Mucosa of descending colon (tissue), 3 donors: ENCODE measurements around the gene PPID. TPM values are rescaled to one million over a fixed set of nuclear protein-coding genes. Genes with fewer than 3 reads are reported as not detected.
"Not testable (repeated sequence)": the region's sequence is repeated elsewhere in the genome, so short reads cannot be mapped to it uniquely, and the experiment has no call there.

Source experiments
- ATAC-seq: fragments of 200-7000 bp; cut with Tn5 transposase; one replicate; pipeline ENCODE4 v1.9.1; 2020; ENCODE audit warnings: mild to moderate bottlenecking, moderate library complexity
- DNase-seq, 3 donors: peaks; one replicate each; pipeline ENCODE4 v3.0.0-alpha.2; 2020
- H3K36me3 ChIP-seq: fragments of 200-600 bp; one replicate; pipeline ENCODE4 v1.8.0; 2021; ENCODE audit warnings: low read depth, mild to moderate bottlenecking
- H3K4me1 ChIP-seq: fragments of 200-600 bp; one replicate; pipeline ENCODE4 v1.8.0; 2021; ENCODE audit warnings: low read depth, mild to moderate bottlenecking
- H3K4me3 ChIP-seq: fragments of 200-600 bp; one replicate; pipeline ENCODE4 v1.8.0; 2021; ENCODE audit warnings: mild to moderate bottlenecking
- H3K9me3 ChIP-seq: fragments of 200-600 bp; one replicate; pipeline ENCODE4 v1.8.0; 2021; ENCODE audit warnings: mild to moderate bottlenecking
- intact Hi-C, 2 donors: fragments of 100-400 bp; cut with DNase I in 1 of 2; cut with micrococcal nuclease in 1 of 2; formaldehyde crosslinking; loops; one replicate each; pipeline versions ENCODE4 v1.11.0 to v1.11.1; 2022; cut with DNase I, micrococcal nuclease
- total RNA-seq, 3 donors: library from RNA; stranded (reverse); fragmentation: NEBNext Ultra II Directional in 2 of 3; extraction: Animal tissue kit (Norgen Biotek cat#: 25700) in 2 of 3; gene quantifications; one replicate each; pipeline versions ENCODE4 v1.2.1 to v1.2.4, GENCODE V29; 2021 to 2023
- TF ChIP-seq, protein P1 (sequence below): fragments of 200-600 bp; IDR thresholded peaks from one replicate; pipeline ENCODE4 v1.8.0; 2022; ENCODE audit warnings: antibody characterized with exemption, mild to moderate bottlenecking
- donor health status: DM: no; HTN: no; CAD: no; lungs with moderate emphysema.
- donor health status: DM: no; HTN: no; CAD: no.
- donor health status: DM: no; HTN: yes; CAD: no.

PPID gene
- total RNA-seq, 3 donors from 2014 or later: 19.7 to 23.9 (median 22.2) TPM

DNA sequence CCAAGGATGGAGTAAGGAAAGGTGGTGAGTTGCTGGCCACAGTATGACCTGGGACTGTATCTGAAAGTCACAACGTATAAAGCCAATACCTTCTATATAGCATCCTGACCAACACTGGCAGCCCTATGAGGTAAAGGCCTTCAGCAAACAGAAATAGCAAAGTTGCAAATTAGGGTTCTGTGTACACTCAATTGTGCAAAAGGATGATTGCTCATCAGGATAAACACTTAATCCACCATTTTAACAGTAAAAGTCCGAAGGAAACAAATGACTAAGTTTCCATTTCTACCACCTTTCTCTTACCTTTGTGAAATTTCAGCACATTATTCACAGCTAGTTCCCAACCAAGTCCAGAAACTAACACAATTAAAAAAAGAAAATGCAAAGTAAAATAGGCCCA, 44.3 kb upstream of the PPID start:
- ATAC-seq: no peak
- H3K4me1 ChIP-seq: peaks cover 15% of the 10 kb centered on the region
- H3K4me3 ChIP-seq: no peak overlapping the region
- intact Hi-C loops: no loop called here
- no peak for DNase-seq
- TF ChIP-seq, protein P1, sequence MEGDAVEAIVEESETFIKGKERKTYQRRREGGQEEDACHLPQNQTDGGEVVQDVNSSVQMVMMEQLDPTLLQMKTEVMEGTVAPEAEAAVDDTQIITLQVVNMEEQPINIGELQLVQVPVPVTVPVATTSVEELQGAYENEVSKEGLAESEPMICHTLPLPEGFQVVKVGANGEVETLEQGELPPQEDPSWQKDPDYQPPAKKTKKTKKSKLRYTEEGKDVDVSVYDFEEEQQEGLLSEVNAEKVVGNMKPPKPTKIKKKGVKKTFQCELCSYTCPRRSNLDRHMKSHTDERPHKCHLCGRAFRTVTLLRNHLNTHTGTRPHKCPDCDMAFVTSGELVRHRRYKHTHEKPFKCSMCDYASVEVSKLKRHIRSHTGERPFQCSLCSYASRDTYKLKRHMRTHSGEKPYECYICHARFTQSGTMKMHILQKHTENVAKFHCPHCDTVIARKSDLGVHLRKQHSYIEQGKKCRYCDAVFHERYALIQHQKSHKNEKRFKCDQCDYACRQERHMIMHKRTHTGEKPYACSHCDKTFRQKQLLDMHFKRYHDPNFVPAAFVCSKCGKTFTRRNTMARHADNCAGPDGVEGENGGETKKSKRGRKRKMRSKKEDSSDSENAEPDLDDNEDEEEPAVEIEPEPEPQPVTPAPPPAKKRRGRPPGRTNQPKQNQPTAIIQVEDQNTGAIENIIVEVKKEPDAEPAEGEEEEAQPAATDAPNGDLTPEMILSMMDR: no peak
- H3K9me3 ChIP-seq: no peaks in the 10 kb centered on the region
- H3K36me3 ChIP-seq: no peaks in the 10 kb centered on the region

DNA sequence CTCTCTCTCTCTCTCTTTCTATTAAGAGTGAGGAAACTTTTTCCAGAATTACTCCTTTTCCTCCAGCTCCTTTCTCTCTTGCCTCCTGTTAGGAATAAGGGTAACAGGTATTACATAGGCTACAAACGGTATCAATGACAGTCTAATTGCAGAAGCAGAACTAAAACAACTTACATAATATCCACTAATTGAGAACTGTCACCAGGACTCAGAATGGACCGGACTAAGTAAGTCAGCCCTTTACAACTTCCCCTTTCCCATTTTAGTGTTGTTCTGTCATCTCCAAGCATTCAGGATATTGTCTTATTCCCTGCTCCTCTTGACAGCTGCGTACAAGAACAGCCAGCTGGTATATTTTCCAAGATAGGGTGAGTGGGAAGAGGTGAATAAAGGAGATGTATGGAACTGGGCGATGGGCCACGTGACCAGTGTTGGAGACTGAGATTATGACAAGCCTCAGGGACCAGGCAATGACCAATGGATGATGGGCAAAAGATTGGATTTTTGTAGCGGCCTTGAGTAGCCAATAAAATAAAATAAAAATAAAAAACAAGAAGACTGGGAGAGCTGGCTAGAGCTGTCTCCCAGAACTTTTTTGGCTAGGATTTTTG, 43.3 kb upstream of the PPID start:
- intact Hi-C loops: no loop called here
- Histone ChIP-seq H3K4me3 (no peak overlapping the region), H3K9me3 (no peaks in the 10 kb centered on the region), H3K4me1 (peaks cover 7% of the 10 kb centered on the region), H3K36me3 (no peaks in the 10 kb centered on the region)
- ATAC-seq (no peak), DNase-seq (no peak)
- TF ChIP-seq, protein P1: no peak

DNA sequence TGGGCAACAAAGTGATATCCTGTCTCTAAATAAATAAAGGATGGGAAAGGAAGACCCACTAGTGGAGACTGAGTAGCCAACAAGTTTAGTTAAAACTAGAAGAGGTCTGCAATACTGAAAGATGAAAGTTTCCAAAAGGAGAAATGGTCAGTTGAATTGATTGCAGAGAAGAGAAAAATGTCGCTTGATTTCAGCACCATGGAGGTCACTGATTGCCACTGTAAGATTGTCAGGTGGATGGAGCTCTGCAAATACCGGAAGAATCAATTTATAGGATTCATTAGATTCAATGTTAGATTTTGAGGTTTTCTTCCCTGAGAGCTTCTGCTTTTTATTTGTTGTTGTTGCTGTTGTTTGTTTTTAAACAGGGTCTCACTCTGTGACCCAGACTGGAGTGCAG, 40.3 kb upstream of the PPID start:
- TF ChIP-seq, protein P1: no peak
- intact Hi-C loops: no loop called here
- no peak for ATAC-seq

DNA sequence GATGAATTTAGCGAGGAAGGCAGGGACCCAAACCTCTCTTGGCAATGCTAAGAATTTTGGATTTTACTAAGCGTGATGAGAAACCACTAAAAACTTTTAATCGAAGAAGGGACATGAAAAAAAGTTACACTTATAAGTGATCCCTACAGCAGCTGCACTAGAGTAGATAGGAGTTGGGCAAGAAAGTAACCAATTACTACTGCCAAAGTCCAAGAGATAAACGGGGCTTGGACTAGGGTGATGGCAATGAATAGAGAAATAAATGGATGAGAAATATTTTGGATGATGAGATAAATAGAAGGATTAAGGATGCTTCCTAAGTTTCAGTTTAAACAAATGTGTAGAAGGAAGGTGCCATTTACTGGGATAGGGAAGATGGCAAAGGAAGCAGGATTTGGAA, 39.4 kb upstream of the PPID start:
- ATAC-seq (no peak), DNase-seq (no peak)
- intact Hi-C loops: no loop called here
- no peaks in the 10 kb centered on the region for H3K9me3 ChIP-seq
- no peaks in the 10 kb centered on the region for H3K4me1 ChIP-seq
- H3K4me3 ChIP-seq: no peak overlapping the region
- TF ChIP-seq, protein P1: no peak
- H3K36me3 ChIP-seq: no peaks in the 10 kb centered on the region

More for the DNA sequence above, 40.3 kb upstream of the PPID start:
- no peaks in the 10 kb centered on the region for H3K9me3 ChIP-seq
- H3K4me1 ChIP-seq: no peaks in the 10 kb centered on the region
- no peak overlapping the region for H3K4me3 ChIP-seq
- H3K36me3 ChIP-seq: no peaks in the 10 kb centered on the region
- DNase-seq: no peak

DNA sequence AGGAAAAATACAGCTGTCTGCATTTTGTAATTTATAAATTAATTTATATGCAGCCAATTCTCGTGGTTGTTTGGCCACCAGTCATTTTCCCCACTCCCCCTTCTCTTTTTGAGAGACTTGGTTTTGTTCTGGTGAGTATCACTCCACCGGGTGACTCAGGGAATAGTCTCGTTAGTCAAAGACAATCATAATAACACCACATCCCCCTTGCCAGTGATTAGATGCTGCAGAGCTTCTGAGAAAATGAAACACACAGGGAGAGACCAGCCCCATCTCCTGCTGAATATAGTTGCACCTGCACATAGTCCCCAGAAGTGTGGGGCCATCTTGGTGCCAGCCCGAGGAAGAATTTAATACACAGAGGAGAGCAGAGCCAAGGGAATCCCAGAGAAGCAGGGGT, 37.7 kb upstream of the PPID start:
- ATAC-seq (no peak), DNase-seq (no peak)
- H3K36me3 ChIP-seq: no peaks in the 10 kb centered on the region
- TF ChIP-seq, protein P1: no peak
- H3K4me1 ChIP-seq: no peaks in the 10 kb centered on the region
- intact Hi-C loops: no loop called here
- H3K9me3 ChIP-seq: no peaks in the 10 kb centered on the region
- no peak overlapping the region for H3K4me3 ChIP-seq

DNA sequence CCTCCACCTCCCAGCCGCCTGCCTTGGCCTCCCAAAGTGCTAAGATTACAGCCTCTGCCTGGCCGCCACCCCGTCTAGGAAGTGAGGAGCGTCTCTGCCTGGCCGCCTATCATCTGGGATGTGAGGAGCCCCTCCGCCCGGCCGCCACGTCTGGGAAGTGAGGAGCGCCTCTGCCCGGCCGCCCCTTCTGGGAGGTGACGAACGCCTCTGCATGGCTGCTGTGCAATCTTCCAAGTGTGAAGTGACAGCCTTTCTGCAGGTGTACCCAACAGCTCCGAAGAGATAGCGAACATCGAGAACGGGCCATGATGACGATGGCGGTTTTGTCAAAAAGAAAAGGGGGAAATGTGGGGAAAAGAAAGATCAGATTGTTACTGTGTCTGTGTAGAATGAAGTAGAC, 36.3 kb upstream of the PPID start:
- H3K36me3 ChIP-seq, H3K4me1 ChIP-seq, ATAC-seq, intact Hi-C loops, H3K9me3 ChIP-seq, DNase-seq, H3K4me3 ChIP-seq: not testable (repeated sequence)
